GM19193 (cell line): ENCODE data around the gene LILRA5.

Experiments
- POLR2A ChIP-seq: IDR thresholded peaks from 4 replicates; pipeline ENCODE4 v1.6.1; 2011; ENCODE audit not compliant: insufficient read depth, insufficient read length; ENCODE audit errors: extremely low read depth

Gene LILRA5

GRCh38 chr19:54315956-54316355, 3.0 kb upstream of the LILRA5 start:
- TF ChIP-seq POLR2A, result no peak

GRCh38 chr19:54312011-54312410, 955 bp downstream of the LILRA5 start:
- TF ChIP-seq POLR2A, result no peak

- no peak for TF ChIP-seq POLR2A
These were observed 1.5 kb downstream of the LILRA5 start for GRCh38 chr19:54311486-54311885.

GRCh38 chr19:54310543-54310942, 2.4 kb downstream of the LILRA5 start:
- no peak for TF ChIP-seq POLR2A

GRCh38 chr19:54309811-54310210, 3.2 kb downstream of the LILRA5 start:
- no peak for TF ChIP-seq POLR2A

GRCh38 chr19:54307389-54308020, 5.5 kb downstream of the LILRA5 start:
- no peak for TF ChIP-seq POLR2A

GRCh38 chr19:54305141-54305540, 7.8 kb downstream of the LILRA5 start:
- TF ChIP-seq POLR2A, result no peak

- TF ChIP-seq POLR2A, result no peak
These were observed 10.7 kb downstream of the LILRA5 start for GRCh38 chr19:54302257-54302656.

DNA sequence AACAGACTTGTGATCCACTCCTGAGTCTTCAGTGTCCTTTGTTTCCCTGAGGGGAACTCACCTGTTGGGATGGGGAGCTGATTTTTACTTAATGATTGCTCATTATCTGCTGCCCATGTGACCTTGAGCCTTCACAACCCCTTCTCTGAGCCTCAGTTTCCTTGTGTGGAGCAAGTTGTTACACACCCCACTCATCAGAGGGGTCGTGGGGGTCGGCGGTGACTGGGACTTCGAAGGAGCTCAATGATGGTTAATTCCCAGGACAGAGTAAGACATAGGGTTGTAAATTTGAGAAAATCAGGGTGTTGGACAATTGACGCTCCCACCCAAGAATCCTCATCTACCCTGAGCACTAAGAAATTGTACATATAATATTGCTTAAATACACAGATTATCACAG, 13.5 kb downstream of the LILRA5 start:
- TF ChIP-seq POLR2A, result no peak

DNA sequence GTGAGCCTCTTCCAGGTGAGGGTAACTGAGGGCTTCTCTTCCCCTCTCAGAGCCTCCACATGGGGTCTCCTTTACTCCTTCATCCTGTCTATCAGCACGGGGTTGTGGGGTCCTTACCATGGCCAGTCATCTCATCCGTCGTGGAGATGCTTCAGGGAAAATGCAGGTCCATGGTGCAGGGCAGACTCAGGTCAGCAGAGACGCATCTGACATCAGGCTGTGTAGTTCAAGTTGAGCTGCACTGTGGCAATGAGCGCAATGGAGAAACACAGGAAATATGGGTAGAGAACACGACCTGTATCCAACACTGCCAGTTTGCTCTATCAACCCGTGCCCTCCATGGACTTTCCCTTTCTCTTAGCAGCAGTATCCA, 13.9 kb downstream of the LILRA5 start:
- TF ChIP-seq POLR2A, result no peak

- TF ChIP-seq POLR2A, result no peak
These were observed 14.4 kb downstream of the LILRA5 start for GRCh38 chr19:54298357-54299125.

DNA sequence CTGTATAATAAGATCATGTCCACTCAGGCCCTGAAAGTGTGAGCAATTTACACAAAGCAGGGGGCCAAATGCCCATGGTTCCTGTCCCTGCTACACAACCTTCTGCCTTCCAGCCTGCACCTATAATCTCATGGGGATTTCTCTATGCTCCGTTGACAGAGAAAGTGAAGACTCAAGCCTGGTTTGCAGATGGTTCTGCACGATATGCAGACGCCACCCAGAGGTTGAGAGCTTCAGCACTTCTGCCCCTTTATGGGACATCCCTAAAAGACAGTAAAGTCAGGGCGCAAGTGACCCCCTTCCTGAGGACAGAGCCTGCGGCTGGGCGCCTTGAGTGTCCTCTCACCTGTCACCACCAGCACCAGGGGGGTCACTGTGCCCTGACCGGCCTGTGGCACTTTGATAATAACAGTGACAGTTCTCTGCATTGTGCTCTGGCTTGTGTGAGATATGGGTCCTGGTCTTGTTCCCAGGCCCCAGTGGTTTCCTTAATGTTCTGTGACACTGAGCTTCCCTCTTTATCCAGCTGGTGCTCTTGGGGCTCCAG, 15.1 kb downstream of the LILRA5 start:
- TF ChIP-seq POLR2A, result no peak

DNA sequence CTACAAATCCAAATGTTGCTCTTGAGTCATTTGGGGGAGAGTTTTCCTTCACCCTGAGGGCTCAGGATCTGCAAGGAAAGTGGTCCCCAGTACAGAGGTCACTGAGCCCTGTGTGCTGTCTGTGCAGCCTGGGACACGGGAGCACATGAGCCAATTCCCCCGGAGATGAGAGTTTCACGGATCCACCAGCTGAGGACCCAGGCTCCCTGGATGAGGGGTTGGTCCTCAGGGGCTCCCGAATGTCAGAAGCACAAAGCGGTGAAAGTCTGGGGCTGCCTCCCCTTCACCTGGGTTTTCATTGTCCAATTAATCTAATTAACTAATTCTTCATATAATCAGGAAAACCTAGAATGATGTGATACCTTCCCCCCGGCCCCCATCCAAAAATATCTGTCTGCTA, 18.4 kb downstream of the LILRA5 start:
- TF ChIP-seq POLR2A, result no peak

- TF ChIP-seq POLR2A, result no peak
These were observed 25.5 kb downstream of the LILRA5 start for GRCh38 chr19:54287456-54287855.

- TF ChIP-seq POLR2A, result no peak
These were observed 30.1 kb downstream of the LILRA5 start for GRCh38 chr19:54282686-54283470.
